Skin of body (tissue), 2 donors: ENCODE results near the gene FADS6. TPM values are rescaled to one million over a fixed set of nuclear protein-coding genes. Genes with fewer than 3 reads are reported as not detected.
"Not testable (repeated sequence)": the region's sequence is repeated elsewhere in the genome, so short reads cannot be mapped to it uniquely, and the experiment has no call there.

Source experiments
- DNase-seq: peaks from one replicate; lab custom pipeline; 2025; lab: John Stamatoyannopoulos, UW
- total RNA-seq: library from RNA; depleted of rRNA; stranded (reverse); fragments of >200 nt; gene quantifications from one replicate; pipeline ENCODE4 v1.2.3, GENCODE V29; 2014

FADS6 gene
- total RNA-seq, 1 donor from 2014 or later: 2.6 TPM

DNA sequence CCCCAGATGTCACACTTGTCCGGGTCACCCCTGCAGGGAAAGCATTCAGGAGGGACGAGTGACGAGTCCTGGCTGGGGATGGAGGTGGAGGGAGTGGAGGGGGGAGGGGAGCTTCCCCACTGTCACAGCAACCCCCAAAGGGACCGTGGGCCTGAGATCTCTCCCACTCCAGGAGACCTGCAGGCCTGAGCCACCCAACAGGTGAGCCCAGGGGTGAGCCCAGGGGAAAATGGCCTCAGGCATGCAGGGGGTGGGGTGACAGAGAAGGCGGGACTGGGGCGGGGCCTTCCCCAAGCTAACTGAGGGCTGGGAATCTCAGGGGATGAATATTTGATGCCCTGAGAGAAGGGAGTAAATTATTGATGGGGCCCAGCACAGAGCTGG is 27.2 kb upstream of the FADS6 start:
- no peak for DNase-seq

DNA sequence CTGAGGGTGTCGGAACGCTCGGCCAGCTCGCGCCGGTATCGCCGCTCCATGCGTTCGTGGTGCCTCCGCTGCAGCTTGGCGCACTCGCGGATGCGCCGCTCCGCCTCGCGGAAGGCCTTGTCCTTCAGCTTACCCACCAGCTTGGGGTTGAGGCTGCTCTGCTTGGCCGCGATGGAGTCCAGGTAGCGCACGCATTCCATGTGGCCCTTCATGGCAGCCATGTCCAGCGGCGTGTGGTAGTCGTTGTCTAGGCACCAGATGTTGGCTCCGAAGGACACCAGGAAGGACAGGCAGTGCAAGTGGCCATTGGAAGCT is 26.8 kb upstream of the FADS6 start:
- no peak for DNase-seq

- DNase-seq: no peak
Observed at GRCh38 chr17:74919440-74920305, 26.2 kb upstream of the FADS6 start.

DNA sequence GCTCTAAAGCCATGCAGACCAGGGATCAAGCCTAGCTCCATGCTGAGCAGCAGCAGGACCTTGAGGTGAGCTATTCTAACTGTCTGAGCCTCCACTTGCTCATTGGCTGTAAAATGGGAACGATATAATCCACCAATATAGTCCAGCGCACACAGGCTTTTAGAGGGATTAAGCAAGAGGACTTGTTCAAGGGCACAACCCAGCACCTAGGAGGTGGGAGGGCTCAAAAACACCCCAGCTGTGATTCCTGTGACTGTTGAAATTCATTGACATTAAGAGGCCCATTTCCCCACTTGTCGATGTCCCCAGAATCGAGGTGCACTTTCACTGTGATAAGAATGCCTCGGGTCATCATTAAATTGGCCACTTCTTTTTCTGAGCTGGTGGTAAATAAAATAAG is 25.5 kb upstream of the FADS6 start:
- DNase-seq: no peak

GRCh38 chr17:74917430-74917829 is 24.0 kb upstream of the FADS6 start:
- no peak for DNase-seq

- DNase-seq: no peak
Observed at GRCh38 chr17:74916851-74917199, 23.4 kb upstream of the FADS6 start.

GRCh38 chr17:74916136-74916850 is 22.9 kb upstream of the FADS6 start:
- DNase-seq: no peak

DNA sequence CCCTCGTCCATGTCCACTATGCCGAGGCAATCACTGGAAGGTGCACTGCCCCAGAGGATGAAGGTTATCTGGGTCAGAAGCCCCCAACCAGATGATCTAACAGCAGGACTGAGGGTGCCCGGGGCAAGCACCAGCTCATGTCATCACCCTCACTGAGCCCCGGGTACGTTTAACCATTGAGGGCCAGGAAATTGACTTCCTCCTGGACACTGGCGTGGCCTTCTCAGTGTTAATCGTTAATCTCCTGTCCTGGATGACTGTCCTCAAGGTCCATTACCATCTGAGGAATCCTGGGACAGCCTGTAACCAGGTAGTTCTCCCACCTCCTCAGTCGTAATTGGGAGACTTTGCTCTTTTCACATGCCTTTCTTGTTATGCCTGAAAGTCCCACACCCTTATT is 18.0 kb upstream of the FADS6 start:
- DNase-seq: not testable (repeated sequence)

GRCh38 chr17:74909097-74909496 is 15.7 kb upstream of the FADS6 start:
- not testable (repeated sequence) for DNase-seq

DNA sequence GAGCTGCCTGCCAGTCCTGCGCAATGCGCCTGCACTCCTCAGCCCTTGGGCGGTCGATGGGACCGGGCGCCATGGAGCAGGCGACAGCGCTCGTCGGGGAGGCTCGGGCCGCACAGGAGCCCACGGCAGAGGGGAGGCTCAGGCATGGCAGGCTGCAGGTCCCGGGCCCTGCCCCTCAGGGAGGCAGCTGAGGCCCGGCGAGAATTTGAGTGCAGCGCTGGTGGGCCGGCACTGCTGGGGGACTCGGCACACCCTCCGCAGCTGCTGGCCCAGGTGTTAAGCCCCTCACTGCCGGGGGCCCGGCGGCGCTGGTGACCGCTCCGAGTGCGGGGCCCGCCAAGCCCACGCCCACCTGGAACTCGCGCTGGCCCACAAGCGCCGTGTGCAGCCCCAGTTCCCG is 13.6 kb upstream of the FADS6 start:
- DNase-seq: no peak

DNA sequence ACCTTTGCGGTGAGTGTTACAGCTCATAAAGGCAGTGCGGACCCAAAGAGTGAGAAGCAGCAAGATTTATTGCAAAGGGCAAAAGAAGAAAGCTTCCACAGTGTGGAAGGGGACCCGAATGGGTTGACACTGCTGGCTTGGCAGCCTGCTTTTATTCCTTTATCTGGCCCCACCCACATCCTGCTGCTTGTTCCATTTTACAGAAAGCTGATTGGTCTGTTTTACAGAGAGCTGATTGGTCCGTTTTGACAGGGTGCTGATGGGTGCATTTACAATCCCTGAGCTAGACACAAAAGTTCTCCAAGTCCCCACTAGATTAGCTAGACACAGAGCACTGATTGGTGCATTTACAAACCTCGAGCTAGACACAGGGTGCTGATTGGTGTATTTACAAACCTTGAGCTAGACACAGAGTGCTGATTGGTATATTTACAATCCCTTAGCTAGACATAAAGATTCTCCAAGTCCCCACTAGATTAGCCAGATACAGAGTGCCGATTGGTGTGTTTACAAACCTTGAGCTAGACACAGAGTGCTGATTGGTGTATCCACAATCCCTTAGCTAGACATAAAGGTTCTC is 12.9 kb upstream of the FADS6 start:
- not testable (repeated sequence) for DNase-seq

GRCh38 chr17:74904687-74905409 is 11.4 kb upstream of the FADS6 start:
- DNase-seq: no peak

DNA sequence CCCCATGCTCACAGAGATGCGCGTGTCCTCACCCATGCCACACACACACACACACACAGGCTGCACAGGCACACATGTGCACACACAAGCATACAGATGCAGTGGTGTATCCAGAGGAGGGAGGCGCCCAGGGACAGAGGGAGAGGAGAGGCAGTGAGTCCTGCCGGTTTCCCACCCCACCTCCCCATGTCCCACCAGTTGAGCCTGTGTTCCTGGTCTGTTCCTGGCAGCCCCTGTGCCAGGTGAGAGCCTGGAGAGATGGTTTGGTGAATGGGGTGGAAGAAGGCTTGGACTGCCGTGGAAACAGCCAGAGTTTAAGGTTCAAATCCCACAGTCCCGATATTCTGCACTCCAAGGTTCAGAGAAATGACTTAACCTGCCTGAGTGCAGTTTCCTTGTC is 10.2 kb upstream of the FADS6 start:
- no peak for DNase-seq

DNA sequence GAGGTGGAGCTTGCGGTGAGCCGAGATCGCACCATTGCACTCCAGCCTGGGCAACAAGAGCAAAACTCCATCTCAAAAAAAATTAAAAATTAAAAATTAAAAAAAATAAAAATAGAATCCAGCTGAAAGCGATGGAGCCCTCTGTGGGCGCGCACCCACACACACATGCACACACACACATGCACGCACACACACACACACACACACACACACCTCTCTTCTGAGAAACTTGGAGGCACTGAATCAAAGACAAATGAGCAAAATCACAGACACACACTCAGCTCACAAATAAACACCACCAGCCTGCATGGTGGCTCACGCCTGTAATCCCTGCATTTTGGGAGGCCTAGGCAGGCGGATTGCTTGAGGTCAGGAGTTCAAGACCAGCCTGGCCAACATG is 9.6 kb upstream of the FADS6 start:
- no peak for DNase-seq

GRCh38 chr17:74901353-74902135 is 8.1 kb upstream of the FADS6 start:
- no peak for DNase-seq

- DNase-seq: no peak
Observed at GRCh38 chr17:74900208-74900607, 6.8 kb upstream of the FADS6 start.

- DNase-seq: no peak
Observed at GRCh38 chr17:74898376-74898946, 5.0 kb upstream of the FADS6 start.

- no peak for DNase-seq
Observed at GRCh38 chr17:74893936-74894671, 671 bp upstream of the FADS6 start.

GRCh38 chr17:74892013-74892841 is 1.2 kb downstream of the FADS6 start:
- no peak for DNase-seq
